ENCODE results near the gene GJD2. TPM values are rescaled to one million over a fixed set of nuclear protein-coding genes. Genes with fewer than 3 reads are reported as not detected.

The GJD2 gene
- total RNA-seq, 4 donors from 2014 or later, result not detected

DNA sequence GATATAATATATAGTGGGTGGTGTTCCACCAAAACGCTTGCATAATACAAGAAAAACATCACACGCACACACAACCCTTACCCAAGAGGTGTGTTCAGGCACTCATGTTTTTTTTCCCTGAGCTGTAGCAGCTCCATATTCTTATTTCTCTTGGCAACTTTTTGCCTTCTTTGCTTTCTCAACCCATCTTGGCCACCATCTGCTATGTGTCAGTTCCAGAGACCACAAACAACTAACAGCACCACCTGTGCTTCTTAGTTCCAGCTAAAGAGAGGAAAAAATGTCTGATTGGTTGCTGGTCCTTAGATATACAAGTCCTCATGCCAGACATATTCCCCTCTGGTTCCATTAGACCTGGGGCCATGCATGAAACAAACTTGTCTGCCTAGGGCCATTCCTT, 28.6 kb upstream of the GJD2 start:
- H3K27me3 ChIP-seq, result no peaks in the 10 kb centered on the region
- WGBS, 2 donors (ENCODE audit: low coverage in 1 of 2), result 91 to 100% methylated on average over 2 of the region's 2 CpGs
- no peak overlapping the region for H3K4me3 ChIP-seq
- in situ Hi-C loops (cut with MboI; ENCODE audit: low pct_ligation_motif_present in 1 of 4, low pct_unique_long_range_greater_than_20kb in 1 of 4, low sequenced_read_pairs in 3 of 4) (no loop called here), intact Hi-C loops (cut with DNase I; ENCODE audit: low total_unique reads) (no loop called here)
- no peaks in the 10 kb centered on the region for H3K36me3 ChIP-seq
- H3K9me3 ChIP-seq, result no peaks in the 10 kb centered on the region
- no peak for TF ChIP-seq POLR2A (IDR thresholded peaks at IDR 0.05)
- TF ChIP-seq EP300 (IDR thresholded peaks at IDR 0.05; ENCODE audit: low read depth), result no peak
- no peak for TF ChIP-seq POLR2AphosphoS5 (IDR thresholded peaks at IDR 0.05)
- TF ChIP-seq CTCF (IDR thresholded peaks at IDR 0.05), result no peak
- H3K27ac ChIP-seq, result no peak overlapping the region
- no peak for DNase-seq
- H3K4me1 ChIP-seq, result no peaks in the 10 kb centered on the region

- H3K36me3 ChIP-seq, result no peaks in the 10 kb centered on the region
- WGBS, 2 donors (ENCODE audit: low coverage in 1 of 2), result 73 to 75% methylated on average over 2 to 3 of the region's 3 CpGs
- no peak for TF ChIP-seq POLR2AphosphoS5 (IDR thresholded peaks at IDR 0.05)
- no peak for TF ChIP-seq CTCF (IDR thresholded peaks at IDR 0.05)
- TF ChIP-seq EP300 (IDR thresholded peaks at IDR 0.05; ENCODE audit: low read depth), result no peak
- in situ Hi-C loops (cut with MboI; ENCODE audit: low pct_ligation_motif_present in 1 of 4, low pct_unique_long_range_greater_than_20kb in 1 of 4, low sequenced_read_pairs in 3 of 4) (no loop called here), intact Hi-C loops (cut with DNase I; ENCODE audit: low total_unique reads) (no loop called here)
- no peaks in the 10 kb centered on the region for H3K27me3 ChIP-seq
- DNase-seq, result no peak
- H3K9me3 ChIP-seq, result no peaks in the 10 kb centered on the region
- H3K4me3 ChIP-seq, result no peak overlapping the region
- no peak overlapping the region for H3K27ac ChIP-seq
- H3K4me1 ChIP-seq, result no peaks in the 10 kb centered on the region
Observed at GRCh38 chr15:34782901-34783300, 28.1 kb upstream of the GJD2 start.

- in situ Hi-C loops (cut with MboI; ENCODE audit: low pct_ligation_motif_present in 1 of 4, low pct_unique_long_range_greater_than_20kb in 1 of 4, low sequenced_read_pairs in 3 of 4), result no loop called here
- WGBS, 2 donors (ENCODE audit: low coverage in 1 of 2), result 66 to 83% methylated on average over 2 of the region's 2 CpGs
- Histone ChIP-seq H3K9me3 (no peaks in the 10 kb centered on the region), H3K4me3 (no peak overlapping the region), H3K4me1 (no peaks in the 10 kb centered on the region), H3K36me3 (no peaks in the 10 kb centered on the region), H3K27ac (no peak overlapping the region), H3K27me3 (no peaks in the 10 kb centered on the region)
- DNase-seq, result no peak
- intact Hi-C loops (cut with DNase I; ENCODE audit: low total_unique reads), result no loop called here
- no peak for TF ChIP-seq EP300 (IDR thresholded peaks at IDR 0.05; ENCODE audit: low read depth)
- TF ChIP-seq POLR2AphosphoS5 (IDR thresholded peaks at IDR 0.05), result no peak
Observed at GRCh38 chr15:34780725-34781124, 25.9 kb upstream of the GJD2 start.

- in situ Hi-C loops (cut with MboI; ENCODE audit: low pct_ligation_motif_present in 1 of 4, low pct_unique_long_range_greater_than_20kb in 1 of 4, low sequenced_read_pairs in 3 of 4) (no loop called here), intact Hi-C loops (cut with DNase I; ENCODE audit: low total_unique reads) (no loop called here)
- Histone ChIP-seq H3K36me3 (no peaks in the 10 kb centered on the region), H3K27ac (no peak overlapping the region), H3K9me3 (no peaks in the 10 kb centered on the region), H3K27me3 (no peaks in the 10 kb centered on the region), H3K4me3 (no peak overlapping the region), H3K4me1 (no peaks in the 10 kb centered on the region)
- WGBS, 2 donors (ENCODE audit: low coverage in 1 of 2), result 64 to 81% methylated on average over 2 of the region's 2 CpGs
- TF ChIP-seq CTCF (IDR thresholded peaks at IDR 0.05), result no peak
- TF ChIP-seq POLR2A (IDR thresholded peaks at IDR 0.05), result no peak
- no peak for TF ChIP-seq POLR2AphosphoS5 (IDR thresholded peaks at IDR 0.05)
- TF ChIP-seq EP300 (IDR thresholded peaks at IDR 0.05; ENCODE audit: low read depth), result no peak
- no peak for DNase-seq
Observed at GRCh38 chr15:34776606-34777105, 21.9 kb upstream of the GJD2 start.

- Histone ChIP-seq H3K4me1 (no peaks in the 10 kb centered on the region), H3K9me3 (no peaks in the 10 kb centered on the region), H3K27me3 (no peaks in the 10 kb centered on the region), H3K36me3 (no peaks in the 10 kb centered on the region), H3K4me3 (no peak overlapping the region), H3K27ac (no peak overlapping the region)
- TF ChIP-seq POLR2A (IDR thresholded peaks at IDR 0.05) (no peak), CTCF (IDR thresholded peaks at IDR 0.05) (no peak), EP300 (IDR thresholded peaks at IDR 0.05; ENCODE audit: low read depth) (no peak), POLR2AphosphoS5 (IDR thresholded peaks at IDR 0.05) (no peak)
- intact Hi-C loops (cut with DNase I; ENCODE audit: low total_unique reads) (no loop called here), in situ Hi-C loops (cut with MboI; ENCODE audit: low pct_ligation_motif_present in 1 of 4, low pct_unique_long_range_greater_than_20kb in 1 of 4, low sequenced_read_pairs in 3 of 4) (no loop called here)
- WGBS, 2 donors (ENCODE audit: low coverage in 1 of 2), result 31 to 38% methylated on average over 2 of the region's 2 CpGs
- DNase-seq, result no peak
Observed at GRCh38 chr15:34773917-34774316, 19.1 kb upstream of the GJD2 start.
